PC-3 (cell line): Measurements from ENCODE around the gene CBX5.

Source experiments
- CTCF ChIP-seq: fragments of 300-600 bp; sonication (generic); conservative IDR thresholded peaks from 2 replicates; pipeline ENCODE4 v1.5.1; 2017; ENCODE audit warnings: antibody characterized with exemption, low read depth, mild to moderate bottlenecking, low read length
- EZH2 ChIP-seq: fragments of 300-600 bp; sonication (generic); IDR thresholded peaks from one replicate; pipeline ENCODE4 v1.6.1; 2017; ENCODE audit warnings: antibody characterized with exemption, mild to moderate bottlenecking, low read length; ENCODE audit not compliant: unreplicated experiment
- EZH2phosphoT487 ChIP-seq: fragments of 300-600 bp; sonication (generic); IDR thresholded peaks from 2 replicates; pipeline ENCODE4 v1.6.1; 2018; ENCODE audit warnings: mild to moderate bottlenecking, antibody characterized with exemption, low read length, borderline replicate concordance

- TF ChIP-seq CTCF, result no peak
- TF ChIP-seq EZH2, result no peak
- no peak for TF ChIP-seq EZH2phosphoT487
Observed at GRCh38 chr12:54184024-54184805, 95.7 kb downstream of the CBX5 start.
